Activated CD4-positive, alpha-beta T cell treated with anti-CD3 and anti-CD28 coated beads for 4 hours (primary cell): Measurements from ENCODE around the gene LRP10.
"Not testable (repeated sequence)": the region's sequence is repeated elsewhere in the genome, so short reads cannot be mapped to it uniquely, and the experiment has no call there.

Experiments
- DNase-seq, 2 donors: peaks; one replicate each; pipeline ENCODE4 v3.0.0-alpha.2; 2020

The LRP10 gene

DNA sequence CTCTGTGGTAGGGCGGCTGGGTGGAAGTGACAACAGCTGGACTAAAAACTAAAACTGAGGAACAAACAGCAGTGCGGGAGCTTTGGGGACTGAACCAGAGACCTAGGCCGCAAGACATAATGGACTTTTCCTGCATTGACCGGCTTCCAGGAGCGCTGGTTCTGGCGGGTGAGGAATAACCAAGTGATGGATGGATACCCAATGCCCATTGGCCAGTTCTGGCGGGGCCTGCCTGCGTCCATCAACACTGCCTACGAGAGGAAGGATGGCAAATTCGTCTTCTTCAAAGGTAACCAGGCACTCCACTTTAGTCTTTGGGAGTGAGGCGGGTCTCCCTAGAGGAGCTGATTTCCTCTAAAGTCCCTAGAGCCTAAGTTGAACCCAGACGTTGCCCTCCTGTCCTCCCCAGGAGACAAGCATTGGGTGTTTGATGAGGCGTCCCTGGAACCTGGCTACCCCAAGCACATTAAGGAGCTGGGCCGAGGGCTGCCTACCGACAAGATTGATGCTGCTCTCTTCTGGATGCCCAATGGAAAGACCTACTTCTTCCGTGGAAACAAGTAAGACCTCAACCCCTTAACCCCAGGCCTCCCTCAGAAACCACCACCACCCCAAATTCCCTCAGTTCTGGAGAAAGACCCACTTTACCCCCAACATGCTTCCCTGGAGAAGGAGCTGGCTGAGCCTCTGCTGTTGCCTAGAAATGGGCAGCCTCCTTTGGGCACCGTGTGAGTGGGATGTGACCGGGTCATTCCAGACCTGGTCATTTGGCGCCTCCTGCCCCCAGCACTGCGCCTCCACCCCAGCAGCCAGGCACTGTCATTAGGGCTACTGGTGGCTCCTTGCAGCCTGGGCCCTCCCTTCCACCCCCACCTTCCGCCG, 27.1 kb upstream of the LRP10 start:
- DNase-seq: no peak

DNA sequence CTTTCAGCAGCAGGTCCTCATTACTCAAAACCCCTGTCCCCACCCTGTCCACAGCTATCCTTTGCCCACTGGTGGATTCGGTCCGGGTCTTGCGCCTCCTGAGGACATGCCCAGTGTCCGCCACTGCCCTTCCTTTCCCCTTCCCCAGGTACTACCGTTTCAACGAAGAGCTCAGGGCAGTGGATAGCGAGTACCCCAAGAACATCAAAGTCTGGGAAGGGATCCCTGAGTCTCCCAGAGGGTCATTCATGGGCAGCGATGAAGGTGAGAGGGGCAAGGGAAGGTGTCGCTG, 26.5 kb upstream of the LRP10 start:
- DNase-seq: no peak

DNA sequence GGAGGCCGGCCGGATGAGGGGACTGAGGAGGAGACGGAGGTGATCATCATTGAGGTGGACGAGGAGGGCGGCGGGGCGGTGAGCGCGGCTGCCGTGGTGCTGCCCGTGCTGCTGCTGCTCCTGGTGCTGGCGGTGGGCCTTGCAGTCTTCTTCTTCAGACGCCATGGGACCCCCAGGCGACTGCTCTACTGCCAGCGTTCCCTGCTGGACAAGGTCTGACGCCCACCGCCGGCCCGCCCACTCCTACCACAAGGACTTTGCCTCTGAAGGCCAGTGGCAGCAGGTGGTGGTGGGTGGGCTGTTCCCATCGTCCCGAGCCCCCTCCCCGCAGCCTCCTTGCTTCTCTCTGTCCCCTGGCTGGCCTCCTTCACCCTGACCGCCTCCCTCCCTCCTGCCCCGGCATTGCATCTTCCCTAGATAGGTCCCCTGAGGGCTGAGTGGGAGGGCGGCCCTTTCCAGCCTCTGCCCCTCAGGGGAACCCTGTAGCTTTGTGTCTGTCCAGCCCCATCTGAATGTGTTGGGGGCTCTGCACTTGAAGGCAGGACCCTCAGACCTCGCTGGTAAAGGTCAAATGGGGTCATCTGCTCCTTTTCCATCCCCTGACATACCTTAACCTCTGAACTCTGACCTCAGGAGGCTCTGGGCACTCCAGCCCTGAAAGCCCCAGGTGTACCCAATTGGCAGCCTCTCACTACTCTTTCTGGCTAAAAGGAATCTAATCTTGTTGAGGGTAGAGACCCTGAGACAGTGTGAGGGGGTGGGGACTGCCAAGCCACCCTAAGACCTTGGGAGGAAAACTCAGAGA, 25.5 kb upstream of the LRP10 start:
- DNase-seq: no peak

DNA sequence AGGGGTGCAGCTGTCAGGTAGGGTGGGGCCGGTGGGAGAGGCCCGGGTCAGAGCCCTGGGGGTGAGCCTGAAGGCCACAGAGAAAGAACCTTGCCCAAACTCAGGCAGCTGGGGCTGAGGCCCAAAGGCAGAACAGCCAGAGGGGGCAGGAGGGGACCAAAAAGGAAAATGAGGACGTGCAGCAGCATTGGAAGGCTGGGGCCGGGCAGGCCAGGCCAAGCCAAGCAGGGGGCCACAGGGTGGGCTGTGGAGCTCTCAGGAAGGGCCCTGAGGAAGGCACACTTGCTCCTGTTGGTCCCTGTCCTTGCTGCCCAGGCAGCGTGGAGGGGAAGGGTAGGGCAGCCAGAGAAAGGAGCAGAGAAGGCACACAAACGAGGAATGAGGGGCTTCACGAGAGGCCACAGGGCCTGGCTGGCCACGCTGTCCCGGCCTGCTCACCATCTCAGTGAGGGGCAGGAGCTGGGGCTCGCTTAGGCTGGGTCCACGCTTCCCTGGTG, 24.7 kb upstream of the LRP10 start:
- DNase-seq: no peak

DNA sequence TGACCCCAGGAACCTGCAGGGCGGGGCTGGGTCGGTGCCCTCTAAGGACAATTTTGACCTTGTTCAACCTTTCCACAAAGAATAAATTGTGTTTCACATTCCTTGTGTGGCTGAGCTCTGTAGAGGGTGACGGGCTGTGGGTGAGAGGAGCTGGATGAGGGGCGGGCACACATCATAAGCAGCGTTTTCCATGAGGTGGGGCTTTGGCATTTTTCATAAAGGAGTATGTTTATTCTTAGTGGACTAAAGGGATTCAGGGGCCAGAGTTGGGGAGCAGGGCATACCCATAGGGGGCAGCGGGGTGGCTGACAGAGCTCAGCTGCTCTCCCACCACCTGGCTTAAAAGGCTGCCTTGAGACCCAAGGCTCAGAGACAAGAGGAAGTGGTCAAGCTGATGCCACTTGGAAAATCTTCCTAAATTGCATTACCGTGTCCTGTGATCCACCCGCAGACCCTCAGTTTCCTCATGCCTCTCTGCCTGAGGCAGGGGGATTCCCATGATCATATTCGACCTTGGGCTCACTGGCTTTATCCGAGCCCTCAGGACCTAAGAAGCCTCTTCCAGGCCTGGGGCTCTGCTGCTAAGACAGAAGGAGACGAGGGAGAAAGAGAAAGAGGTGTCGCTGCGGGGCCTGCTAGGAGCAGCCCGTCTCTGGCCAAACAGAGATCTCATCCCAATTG, 23.7 kb upstream of the LRP10 start:
- DNase-seq: no peak

DNA sequence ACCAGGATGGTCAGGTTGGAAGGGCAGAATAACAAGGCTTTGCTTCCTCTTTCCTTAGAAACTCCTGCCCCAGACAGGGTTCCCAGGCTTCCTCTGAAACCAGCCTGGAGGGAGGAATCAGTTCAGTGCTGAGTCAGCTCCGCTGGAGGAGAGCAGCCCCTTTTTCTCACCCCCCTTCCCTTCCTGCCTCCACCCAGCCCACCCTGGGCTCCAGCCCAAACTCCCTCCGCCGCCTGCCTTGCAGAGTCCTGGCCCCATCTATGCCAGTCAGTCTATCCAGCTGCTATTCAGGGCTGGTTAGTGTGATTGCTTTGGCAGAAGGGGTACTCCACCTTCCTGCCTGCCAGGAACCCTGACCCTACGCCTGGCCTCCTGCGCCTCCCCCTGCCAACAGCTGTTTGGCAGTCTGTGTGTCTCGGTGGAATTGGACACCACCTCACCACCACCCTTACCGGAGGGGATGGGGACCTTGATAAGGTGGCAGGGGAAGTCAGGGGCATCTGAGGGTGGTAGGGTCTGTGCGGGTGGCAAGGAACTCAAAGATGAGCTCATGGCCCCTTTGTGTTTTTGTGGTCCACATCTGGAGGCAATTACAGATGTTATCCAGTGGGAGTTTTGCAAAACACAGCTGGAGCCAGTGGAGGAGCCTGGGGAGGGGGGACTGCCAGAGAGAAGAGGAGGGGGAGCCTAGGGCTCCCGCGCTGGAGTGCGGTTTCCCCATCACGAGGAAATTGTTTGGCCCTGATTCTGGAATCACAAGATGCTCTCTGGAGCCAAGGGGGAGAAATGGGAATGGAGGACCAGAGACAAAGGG, 23.0 kb upstream of the LRP10 start:
- no peak for DNase-seq

DNA sequence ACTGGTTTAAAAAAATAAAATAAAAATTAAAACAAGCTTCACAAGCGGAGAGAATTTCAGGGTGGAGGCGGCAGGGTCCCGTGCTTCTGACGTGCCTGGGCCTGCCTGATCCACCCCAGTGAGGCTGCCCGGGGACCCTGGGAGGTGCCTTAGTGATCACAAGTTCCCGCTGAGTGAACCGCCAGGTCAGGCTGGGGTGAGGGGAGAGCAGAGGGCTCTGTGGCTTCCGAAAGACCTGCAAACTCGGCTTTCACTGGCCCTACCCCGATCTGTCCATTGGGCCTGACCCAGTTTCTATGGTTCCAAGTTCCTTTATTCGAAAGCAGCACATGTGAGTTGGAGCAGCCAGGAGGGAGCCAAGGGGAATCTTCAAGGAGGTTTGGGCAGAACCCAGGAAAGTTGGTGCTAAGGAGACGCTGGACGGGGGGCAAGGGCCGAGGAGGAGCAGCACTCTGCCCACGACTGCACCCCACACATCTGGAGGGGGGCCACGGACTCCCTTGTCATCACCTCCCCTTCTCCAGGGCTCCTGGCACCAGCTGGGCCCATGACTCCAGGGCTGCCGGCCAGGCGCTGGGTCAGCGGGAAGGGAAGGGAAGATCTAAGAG, 22.2 kb upstream of the LRP10 start:
- DNase-seq: no peak

DNA sequence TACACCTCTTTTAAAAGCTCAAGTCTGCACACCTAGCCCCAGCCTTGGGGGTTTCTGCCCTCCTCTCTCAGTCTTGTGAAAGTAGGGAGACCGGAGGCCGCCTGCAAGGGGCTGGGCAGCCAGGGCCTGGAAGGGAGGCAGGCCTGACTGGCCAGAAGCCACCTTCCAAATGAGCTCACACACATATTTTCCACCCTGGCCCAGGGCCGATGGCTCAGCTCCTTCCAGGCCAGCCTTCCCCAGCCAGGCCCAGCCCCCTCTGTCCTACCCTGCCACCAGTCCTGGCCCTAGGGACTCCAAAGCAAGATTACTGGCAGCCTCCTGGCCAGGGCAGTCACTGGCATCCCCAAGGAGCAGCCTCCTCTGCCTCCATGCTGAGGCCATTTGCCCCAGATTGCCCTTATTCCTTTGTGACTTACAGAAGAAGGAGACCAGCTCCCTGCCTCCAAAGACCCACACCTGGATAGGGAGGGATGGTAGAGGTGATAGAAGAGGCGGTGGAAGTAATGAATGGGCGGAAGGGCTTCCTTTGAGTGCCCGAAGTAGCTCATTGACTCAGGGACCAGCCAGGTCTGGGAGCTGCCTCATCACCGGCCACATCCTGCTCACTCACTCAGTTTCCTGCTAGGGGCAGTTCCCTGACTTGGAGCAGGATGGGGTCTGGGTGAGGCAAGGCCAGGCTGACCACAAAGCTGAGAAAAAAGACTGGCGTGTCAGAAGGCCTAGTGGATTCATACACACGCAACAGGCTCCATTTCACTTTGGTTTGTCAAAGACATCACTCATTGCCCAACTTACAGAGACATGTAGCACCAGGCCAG, 20.4 kb upstream of the LRP10 start:
- no peak for DNase-seq

DNA sequence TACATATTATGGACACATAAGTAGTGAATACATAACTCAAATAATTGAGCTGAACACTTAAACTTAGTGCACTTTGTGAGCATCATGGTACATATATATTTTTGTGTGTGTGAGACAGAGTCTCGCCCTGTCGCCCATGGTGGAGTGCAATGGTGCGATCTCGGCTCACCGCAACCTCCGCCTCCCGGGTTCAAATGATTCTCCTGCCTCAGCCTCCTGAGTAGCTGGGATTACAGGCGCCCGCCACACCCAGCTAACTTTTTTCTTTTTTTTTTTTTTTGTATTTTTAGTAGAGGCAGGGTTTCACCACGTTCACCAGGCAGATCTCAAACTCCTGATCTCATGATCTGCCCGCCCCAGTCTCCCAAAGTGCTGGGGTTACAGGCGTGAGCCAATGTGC, 19.4 kb upstream of the LRP10 start:
- DNase-seq: not testable (repeated sequence)

DNA sequence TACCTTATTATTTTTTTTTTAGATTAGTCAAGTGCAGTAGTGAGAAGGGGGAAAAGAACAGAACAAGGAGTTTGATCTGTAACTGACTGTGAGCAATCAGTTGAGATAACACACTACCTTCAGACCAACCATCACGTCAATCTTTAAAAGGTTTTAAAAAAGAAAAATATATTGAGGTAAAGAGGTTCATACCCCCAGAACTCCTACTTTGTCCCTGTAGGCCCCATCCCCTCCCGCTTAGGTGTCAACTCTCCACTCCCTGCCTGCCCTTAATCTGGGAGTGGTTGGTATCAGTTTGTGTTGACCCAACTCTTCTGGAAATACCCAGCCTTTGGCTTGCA, 19.0 kb upstream of the LRP10 start:
- no peak for DNase-seq

DNA sequence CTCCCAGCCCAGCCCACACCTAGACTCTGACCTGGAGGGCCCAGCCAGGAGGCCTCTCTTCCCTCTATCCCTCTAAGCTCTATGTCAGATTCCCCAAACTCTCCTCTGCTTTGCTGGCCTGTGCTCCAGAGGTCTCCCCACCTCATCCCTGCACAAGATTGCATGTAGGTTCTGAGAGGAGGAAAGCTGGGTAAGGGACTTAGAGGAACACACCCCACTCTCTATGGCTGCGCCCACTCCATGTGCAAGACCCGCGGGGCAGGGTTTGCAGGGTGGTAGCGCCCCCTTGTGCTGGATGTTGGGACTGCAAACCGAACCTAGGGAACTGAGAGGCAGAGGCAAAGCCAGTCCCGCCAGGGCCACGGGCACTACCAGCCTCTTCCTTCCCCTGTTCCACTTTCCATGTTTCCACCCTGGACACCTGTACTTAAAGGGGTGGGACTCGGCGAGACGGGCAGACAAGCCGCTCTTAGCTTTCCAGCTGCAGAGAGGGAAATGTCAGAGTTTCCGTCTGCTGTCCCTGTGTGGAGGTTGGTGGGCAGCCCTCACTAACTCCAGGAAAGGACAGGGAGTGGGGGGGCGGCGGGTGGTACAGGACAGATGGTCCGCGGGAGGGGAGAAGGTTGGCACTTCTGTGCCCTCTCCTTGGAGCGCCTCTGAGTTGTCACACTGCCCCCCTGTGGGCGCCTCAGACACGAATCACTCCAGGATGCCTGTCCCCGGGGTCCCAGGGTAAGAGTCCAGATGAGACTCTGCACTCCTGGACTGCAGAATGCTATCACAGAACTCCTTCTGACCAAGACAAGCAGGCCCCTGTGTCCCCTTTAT, 18.4 kb upstream of the LRP10 start:
- peak; percentile 80 to 93 for DNase-seq

DNA sequence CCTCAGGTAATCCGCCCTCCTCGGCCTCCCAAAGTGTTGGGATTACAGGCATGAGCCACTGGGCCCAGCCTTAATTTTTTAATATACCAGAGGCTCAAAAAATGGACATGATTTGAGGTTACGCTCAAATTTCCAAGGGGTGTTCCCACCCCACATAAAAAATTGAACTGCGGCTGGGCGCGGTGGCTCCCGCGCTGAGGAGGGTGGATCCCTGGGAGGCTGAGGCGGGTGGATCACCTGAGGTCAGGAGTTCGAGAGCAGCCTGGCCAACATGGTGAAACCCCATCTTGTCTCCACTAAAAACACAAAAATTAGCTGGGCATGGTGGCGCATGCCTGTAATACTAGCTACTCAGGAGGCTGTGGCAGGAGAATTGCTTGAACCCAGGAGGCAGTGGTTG, 17.2 kb upstream of the LRP10 start:
- DNase-seq: not testable (repeated sequence)

DNA sequence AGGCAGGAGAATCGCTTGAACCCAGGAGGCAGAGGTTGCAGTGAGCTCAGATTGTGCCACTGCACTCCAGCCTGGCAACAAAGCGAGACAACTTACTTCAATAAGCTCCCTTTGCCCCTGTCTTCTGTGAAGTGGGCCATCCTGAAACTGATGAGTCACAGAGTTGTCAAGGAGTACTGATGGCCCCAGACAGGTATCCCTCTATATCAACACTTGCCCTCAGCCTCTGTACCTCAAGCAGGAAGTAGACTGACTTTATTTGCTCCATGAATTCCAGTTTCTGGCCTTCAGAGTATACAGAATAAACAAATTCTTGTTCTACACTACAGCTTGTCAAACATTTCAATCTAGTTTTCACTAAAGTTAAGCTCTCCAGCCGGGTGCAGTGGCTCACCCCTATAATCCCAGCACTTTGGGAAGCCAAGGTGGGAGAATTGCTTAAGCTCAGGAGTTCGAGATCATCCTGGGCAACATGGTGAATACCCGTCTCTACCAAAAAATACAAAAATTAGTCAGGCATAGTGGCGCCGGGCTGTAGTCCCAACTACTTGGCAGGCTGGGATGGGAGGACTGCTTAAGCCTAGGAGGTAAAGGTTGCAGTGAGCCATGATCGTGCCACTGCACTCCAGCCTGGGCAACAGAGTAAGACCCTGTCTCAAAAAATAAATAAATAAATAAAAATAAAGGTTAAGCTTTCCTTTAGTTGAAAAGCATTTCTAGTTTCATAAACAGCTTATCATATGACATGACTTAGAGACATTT, 16.4 kb upstream of the LRP10 start:
- no peak for DNase-seq

DNA sequence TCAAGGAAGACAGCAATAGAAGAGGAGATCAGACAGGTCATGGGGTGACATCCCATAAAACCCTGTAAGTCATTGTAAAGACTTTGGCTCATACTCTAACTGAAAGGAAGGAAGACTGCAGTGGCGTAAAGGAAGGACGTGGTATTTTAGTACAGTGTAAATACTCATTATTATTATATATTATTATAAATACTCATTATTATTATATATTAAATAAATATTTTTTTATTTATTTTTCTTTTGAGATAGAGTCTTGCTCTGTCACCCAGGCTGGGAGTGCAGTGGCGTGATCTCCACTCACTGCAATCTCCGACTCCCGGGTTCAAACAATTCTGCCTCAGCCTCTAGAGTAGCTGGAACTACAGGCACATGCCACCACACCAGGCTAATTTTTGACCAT, 15.1 kb upstream of the LRP10 start:
- DNase-seq: no peak

DNA sequence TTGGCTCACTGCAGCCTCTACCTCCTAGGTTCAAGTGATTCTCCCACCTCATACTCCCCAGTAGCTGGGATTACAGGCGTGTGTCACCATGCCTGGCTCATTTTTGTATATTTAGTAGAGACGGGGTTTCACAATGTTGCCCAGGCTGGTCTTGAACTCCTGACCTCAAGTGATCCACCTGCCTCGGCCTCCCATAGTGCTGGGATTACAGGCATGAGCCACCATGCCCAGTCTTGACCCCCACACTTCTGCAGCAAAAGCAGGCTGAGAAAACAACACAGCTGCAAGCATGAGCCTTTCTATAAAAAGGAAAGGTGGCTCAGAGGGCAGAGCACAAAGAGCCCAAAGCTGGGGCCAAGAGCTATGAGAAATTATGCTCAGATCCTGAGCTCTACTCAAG, 11.2 kb upstream of the LRP10 start:
- not testable (repeated sequence) for DNase-seq

DNA sequence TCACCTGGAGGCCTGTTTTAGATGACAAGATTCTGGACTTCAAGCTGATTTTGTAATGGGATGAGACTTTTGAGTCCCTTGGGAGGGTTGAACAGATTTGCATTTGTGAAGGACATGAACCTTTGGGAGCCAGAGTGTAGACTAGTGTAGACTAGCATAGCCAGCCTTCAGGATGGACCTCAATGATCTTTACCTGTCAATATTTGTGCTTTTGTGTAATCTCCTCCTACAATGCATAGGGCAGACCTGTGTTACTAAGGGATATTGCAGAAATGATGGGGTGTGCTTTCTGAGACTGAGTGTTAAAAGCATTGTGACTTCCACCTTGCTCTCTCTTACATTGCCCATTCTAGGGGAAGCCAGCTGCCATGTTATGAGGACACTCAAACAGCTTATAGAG, 9.9 kb upstream of the LRP10 start:
- no peak for DNase-seq

DNA sequence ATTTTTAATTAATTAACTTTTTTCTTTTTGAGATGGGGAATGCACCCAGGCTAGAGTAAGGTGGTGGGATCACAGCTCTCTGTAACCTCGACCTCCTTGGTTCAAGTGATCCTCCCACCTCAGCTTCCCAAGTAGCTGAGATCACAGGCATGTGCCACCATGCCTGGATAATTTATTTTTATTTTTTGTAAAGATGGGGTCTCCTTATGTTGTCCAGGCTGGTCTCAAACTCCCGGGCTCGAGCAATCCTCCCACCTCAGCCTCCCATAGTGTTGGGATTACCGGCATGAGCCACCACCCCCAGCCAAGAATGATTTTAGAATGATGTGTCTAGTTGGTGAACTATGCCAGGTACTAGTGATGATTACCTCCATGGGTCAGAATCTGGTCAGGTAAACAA, 6.6 kb upstream of the LRP10 start:
- DNase-seq: no peak

DNA sequence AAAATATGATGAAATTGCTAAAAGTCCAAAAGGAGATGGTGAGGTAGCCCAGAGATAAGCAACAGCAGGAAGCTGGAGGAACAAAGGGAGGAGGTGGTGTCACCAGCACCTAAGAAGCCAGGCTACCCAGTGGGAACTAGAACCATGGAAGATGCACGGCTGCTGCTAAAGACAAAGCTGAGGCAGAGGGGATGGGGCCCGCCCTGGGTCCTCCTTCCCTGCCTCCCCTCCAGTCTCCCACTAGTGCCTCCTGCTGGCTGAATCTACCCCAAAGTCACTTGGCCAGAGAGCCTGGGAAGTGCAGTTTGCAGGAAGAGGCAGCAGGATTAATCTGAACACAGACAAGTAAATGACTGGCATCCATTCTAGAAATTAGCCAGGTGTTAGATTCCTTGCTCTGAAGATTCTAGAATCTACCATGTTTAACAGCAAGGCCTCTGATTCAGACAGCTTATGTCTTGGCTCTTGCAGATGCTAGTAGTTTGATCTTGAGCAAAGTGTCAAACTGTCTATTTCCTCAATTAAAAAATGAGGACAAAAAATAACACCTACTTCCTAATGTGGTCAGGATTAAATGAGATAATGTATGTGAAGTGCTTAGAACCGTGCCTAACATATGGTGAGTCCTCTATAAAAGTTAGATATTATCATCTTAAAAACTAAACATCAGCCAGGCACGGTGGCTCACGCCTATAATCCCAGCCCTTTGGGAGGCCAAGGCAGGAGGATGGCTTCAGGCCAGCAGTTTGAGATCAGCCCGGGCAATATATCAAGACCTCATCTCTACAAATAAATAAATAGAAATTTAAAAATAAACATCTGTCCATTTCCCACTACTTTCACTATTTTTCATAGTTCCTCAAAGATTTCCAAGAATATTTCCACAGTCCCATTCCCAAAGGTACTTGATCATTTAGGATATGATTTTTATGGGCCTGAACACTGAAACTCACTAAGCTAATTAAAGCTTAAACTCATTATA, 5.8 kb upstream of the LRP10 start:
- DNase-seq: no peak

DNA sequence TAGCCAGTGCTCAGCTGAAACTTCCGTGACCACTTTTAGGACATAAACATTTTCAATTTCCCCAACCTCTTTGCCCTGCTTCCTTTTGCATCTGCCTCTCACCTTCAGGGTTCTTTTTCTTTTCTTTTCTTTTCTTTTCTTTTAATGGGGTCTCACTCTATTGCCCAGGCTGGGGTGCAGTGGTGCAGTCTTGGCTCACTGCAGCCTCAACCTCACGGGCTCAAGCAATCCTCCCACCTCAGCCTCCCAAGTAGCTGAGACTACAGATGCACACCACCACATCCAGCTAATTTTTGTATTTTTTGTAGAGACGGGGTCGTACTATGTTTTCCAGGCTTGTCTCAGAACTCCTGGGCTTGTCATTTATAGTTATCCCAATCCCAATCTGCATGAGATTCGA, 4.7 kb upstream of the LRP10 start:
- DNase-seq: no peak
